Measurements from ENCODE around the gene PACS2.
"Not testable (repeated sequence)": the region's sequence is repeated elsewhere in the genome, so short reads cannot be mapped to it uniquely, and the experiment has no call there.

The PACS2 gene

DNA sequence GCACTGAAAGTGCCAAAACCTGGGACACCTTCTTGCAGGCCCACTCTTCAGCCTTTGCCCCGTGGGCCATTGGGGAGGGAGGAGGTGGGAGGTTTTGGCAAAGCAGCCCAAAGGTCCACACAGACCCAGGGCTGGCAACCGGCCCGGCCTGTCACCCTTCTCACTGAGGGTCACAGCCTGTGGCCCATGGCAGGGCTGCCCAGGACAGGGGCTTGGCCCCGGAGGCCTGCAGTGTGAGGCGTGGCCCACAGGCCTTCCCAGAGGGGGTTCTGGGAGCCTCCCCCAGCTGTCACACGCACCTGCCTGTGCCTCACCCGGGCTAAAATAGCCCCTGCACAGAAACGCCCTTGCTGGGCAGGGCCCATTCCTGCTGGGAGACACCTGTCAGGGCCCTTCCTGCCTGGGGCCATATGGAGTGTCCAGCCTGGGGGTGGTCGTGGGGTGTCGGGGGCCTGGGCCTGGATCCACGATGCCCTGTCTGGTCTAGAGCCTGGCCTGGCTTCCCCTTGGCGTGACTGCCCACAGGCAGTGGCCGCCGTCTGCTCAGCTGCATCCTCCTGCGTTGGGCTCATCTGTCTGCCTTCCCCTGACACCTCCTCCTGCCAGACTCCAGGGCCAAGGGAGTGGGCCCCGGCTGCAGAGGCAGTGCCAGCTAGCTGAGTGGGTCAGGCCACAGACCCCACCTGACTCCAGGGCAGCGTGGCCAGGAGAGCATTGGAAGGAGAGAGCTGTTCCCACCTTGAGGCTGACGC lies 19.2 kb downstream of the PACS2 start:
- H3K4me3 ChIP-seq (ENCODE audit: low read depth, low read length), result no peak overlapping the region
- TF ChIP-seq, protein P1, sequence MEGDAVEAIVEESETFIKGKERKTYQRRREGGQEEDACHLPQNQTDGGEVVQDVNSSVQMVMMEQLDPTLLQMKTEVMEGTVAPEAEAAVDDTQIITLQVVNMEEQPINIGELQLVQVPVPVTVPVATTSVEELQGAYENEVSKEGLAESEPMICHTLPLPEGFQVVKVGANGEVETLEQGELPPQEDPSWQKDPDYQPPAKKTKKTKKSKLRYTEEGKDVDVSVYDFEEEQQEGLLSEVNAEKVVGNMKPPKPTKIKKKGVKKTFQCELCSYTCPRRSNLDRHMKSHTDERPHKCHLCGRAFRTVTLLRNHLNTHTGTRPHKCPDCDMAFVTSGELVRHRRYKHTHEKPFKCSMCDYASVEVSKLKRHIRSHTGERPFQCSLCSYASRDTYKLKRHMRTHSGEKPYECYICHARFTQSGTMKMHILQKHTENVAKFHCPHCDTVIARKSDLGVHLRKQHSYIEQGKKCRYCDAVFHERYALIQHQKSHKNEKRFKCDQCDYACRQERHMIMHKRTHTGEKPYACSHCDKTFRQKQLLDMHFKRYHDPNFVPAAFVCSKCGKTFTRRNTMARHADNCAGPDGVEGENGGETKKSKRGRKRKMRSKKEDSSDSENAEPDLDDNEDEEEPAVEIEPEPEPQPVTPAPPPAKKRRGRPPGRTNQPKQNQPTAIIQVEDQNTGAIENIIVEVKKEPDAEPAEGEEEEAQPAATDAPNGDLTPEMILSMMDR (IDR thresholded peaks at IDR 0.05; ENCODE audit: borderline replicate concordance, insufficient read depth, low read depth, low read length), result no peak

- TF ChIP-seq, protein P1 (IDR thresholded peaks at IDR 0.05; ENCODE audit: borderline replicate concordance, insufficient read depth, low read depth, low read length), result no peak
- no peak overlapping the region for H3K4me3 ChIP-seq (ENCODE audit: low read depth, low read length)
These were observed 20.1 kb downstream of the PACS2 start for GRCh38 chr14:105334383-105335230.

DNA sequence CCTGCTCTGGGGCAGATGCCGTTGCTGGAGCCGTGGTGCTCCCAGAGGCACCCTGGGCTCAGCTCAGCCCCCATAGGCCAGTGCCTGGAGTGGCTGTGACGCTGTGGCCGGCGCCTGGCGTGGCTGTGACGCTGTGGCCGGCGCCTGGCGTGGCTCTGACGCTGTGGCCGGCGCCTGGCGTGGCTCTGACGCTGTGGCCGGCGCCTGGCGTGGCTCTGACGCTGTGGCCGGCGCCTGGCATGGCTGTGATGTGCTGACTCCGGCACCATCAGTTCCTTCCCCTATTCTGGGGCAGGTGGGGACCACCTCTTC lies 20.6 kb downstream of the PACS2 start:
- H3K4me3 ChIP-seq (ENCODE audit: low read depth, low read length), result not testable (repeated sequence)

- H3K4me3 ChIP-seq (ENCODE audit: low read depth, low read length), result no peak overlapping the region
- TF ChIP-seq, protein P1 (IDR thresholded peaks at IDR 0.05; ENCODE audit: borderline replicate concordance, insufficient read depth, low read depth, low read length), result no peak
These were observed 21.4 kb downstream of the PACS2 start for GRCh38 chr14:105335735-105336476.

- no peak overlapping the region for H3K4me3 ChIP-seq (ENCODE audit: low read depth, low read length)
- TF ChIP-seq, protein P1 (IDR thresholded peaks at IDR 0.05; ENCODE audit: borderline replicate concordance, insufficient read depth, low read depth, low read length), result no peak
These were observed 22.1 kb downstream of the PACS2 start for GRCh38 chr14:105336477-105337287.

DNA sequence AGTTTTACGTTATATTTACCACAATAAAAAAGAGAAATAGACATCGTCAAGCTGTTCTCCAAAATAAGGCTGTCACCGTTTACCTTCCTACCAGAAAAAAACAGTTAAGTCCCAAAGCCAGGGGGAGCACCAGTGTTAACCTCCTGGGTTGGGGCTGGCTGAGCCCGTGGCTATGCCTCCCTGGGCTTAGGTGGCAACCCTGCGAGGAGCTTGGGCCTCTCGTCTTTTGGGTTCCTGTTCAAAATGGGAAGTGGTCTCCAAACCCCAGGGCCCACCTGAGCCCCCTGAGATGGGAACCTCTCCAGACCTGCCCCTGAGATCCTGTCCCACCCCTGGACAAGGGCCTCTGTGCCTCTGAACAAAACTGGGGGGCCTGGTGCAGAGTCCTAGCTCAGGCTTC lies 22.9 kb downstream of the PACS2 start:
- H3K4me3 ChIP-seq (ENCODE audit: low read depth, low read length), result no peak overlapping the region
- TF ChIP-seq, protein P1 (IDR thresholded peaks at IDR 0.05; ENCODE audit: borderline replicate concordance, insufficient read depth, low read depth, low read length), result no peak
